D721Med (cell line): ENCODE results near the gene NOC4L.
A peak's percentile ranks its signal among the peaks of the same experiment; 100 is the strongest.

ENCODE experiments used
- DNase-seq: peaks from one replicate; pipeline ENCODE4 v3.0.0; 2011; ENCODE audit warnings: low spot score; ENCODE audit not compliant: insufficient read length
- FAIRE-seq: peaks from 2 replicates; lab custom pipeline; 2011; peaks lifted over from hg19 to GRCh38; lab: Jason Lieb, UNC
- TF ChIP-seq, protein P1 (sequence below): IDR thresholded peaks from 2 replicates; pipeline ENCODE4 v1.5.1; 2012; ENCODE audit warnings: mild to moderate bottlenecking, control low read depth; ENCODE audit not compliant: insufficient read depth; ENCODE audit errors: missing control alignments

The NOC4L gene

DNA sequence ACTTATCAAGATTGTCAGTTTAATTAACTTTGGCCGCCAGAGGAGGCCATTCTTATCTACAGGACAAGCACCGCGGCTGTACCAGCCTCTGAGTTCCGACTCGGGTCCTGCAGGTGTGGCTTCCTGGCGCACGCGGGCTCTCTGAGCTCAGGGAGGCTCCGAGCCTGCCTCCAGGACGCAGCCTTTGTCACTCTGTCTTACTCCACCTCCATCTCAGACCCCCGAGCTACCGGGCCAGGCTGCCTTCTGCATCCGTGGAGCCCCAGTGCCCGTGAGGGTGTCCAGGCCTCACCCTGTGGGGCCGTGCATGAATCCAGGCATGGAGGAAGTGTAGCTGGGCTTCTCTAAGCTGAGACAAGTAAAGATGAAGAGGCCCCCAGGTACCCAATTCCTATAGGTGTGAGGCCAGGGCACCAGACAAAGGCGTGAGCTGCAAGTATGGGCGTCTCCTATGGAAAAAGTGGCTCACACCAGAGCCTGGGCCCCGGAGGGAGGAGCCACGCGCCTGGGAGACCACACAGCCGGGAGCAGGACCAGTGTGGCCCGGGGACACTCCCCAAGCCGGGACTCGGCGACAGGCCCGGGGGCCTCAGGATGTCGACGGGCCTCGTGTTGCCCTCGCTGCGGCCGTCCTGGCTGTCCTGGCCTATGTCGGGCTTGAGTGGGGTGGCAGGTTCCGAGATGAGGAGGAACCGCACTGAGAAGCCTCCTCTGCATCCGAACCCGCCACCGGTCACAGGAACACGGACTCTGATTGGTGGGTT lies 42.8 kb downstream of the NOC4L start:
- TF ChIP-seq, protein P1, sequence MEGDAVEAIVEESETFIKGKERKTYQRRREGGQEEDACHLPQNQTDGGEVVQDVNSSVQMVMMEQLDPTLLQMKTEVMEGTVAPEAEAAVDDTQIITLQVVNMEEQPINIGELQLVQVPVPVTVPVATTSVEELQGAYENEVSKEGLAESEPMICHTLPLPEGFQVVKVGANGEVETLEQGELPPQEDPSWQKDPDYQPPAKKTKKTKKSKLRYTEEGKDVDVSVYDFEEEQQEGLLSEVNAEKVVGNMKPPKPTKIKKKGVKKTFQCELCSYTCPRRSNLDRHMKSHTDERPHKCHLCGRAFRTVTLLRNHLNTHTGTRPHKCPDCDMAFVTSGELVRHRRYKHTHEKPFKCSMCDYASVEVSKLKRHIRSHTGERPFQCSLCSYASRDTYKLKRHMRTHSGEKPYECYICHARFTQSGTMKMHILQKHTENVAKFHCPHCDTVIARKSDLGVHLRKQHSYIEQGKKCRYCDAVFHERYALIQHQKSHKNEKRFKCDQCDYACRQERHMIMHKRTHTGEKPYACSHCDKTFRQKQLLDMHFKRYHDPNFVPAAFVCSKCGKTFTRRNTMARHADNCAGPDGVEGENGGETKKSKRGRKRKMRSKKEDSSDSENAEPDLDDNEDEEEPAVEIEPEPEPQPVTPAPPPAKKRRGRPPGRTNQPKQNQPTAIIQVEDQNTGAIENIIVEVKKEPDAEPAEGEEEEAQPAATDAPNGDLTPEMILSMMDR = no peak
- no peak for FAIRE-seq
- DNase-seq = no peak

DNA sequence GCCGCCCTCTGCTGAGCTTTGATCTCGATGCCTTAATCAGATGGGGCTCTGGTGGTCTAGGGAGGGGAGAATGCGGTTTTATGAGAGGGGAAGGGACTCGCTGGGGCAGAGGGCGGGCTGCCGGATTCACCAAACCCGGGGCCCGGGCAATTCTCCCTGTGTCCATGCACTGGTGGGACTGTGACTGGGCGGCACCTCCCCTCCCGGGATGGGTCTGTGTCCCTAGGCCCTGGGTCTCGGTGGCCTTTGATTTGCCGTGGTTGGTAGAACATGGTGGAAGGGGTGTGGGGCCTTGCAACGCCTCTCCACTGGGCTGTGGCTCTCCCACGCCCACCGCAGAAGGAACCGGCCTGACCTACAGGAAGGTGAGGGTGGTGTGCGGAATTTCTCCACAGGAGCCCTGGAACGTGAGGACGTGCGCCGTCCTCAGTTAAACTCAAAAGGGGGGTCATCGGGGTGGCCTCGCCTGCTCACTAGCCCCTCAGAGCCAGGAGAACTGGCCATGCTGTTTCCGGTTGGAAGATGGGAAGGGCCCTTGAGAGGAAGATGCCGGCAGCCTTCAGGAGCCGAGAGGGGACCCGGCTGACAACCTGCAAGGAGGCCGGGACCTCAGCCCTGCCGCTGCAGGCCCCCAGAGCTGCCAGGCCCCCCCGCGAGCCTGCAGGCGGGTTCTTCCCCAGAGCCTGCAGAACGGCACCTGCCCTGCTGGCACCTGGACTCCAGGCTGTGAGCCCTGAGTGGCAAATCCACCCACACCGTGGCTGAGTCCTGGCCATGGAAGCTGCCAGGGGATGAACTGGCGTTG lies 43.6 kb downstream of the NOC4L start:
- no peak for FAIRE-seq
- TF ChIP-seq, protein P1 = no peak
- no peak for DNase-seq

DNA sequence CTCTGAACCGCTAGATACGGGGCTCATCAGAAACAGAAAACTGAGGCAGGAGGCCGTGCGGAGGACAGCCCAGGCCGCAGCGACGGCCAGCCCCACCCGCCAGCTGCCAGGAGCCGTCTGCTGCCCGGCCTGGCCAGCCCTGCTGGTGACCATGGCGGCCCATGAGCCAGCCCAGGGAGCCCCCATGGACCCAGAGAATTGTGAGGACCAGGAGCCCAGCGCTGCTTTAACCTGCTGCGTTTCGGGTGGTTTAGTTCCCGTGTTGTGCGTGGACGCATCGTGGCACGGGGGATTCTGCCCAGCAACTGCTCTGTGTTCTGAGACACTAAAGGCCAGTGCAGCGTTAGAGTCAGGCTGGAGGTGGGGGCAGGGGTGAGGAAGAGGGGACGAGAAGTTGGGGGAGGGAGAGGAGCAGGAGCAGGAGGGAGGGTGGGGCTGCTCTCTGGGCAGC lies 44.2 kb downstream of the NOC4L start:
- FAIRE-seq (no peak), DNase-seq (no peak)
- TF ChIP-seq, protein P1 = no peak

DNA sequence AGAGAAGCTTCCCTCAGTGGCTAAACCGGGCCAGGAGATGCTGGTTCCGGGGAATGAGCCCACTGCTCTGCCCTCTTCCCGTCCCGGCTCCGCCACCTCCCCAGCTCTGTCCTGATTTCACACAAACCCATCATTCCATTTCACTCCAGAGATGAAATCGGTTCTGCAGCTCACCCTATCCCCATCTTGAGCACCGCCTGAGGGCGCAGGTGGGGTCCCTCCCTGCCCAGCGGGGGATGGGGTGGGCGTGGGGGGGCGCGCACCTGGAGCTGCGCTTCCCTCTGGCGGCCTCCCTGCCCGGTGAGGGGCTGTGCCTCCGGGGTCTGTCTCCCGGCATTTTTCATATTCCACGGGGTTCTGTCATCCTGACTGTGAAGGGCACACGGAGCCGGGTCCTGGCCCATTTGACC lies 44.7 kb downstream of the NOC4L start:
- no peak for DNase-seq

DNA sequence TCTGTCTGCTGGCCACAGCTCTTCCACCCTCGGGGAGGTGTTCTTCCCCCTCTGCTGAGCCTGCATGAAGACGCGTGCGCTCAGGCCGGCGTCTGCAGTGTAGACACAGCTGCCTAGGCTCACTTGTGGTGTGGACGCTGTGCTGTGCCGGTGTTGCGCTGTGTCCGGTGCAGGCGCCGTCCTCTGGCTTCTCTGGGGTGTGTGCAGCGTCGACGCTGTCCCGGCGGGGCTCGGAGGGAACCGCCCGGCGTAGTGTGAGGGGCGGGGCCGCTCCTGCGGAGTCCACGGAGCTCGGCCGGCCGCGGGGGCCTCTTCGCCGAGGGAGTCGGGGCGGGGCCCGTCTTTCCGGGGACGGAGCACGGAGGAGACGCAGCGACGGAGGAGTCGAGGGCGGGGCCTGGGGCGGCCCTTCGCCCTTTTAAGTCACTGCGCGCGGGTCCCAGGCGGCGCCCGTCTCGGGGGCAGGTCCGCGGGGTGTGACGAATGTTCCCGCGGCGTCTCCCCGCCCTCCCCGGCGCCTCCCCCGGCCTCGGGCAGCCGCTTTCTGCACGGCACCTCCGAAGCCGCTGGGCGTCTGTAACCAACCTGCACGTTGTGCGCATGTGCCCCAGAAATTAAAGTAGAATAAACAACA lies 45.2 kb downstream of the NOC4L start:
- DNase-seq (peak; percentile 98), FAIRE-seq (no peak)
- TF ChIP-seq, protein P1 = no peak

More for the DNA sequence above, 44.7 kb downstream of the NOC4L start:
- FAIRE-seq = no peak
- TF ChIP-seq, protein P1 = no peak

DNA sequence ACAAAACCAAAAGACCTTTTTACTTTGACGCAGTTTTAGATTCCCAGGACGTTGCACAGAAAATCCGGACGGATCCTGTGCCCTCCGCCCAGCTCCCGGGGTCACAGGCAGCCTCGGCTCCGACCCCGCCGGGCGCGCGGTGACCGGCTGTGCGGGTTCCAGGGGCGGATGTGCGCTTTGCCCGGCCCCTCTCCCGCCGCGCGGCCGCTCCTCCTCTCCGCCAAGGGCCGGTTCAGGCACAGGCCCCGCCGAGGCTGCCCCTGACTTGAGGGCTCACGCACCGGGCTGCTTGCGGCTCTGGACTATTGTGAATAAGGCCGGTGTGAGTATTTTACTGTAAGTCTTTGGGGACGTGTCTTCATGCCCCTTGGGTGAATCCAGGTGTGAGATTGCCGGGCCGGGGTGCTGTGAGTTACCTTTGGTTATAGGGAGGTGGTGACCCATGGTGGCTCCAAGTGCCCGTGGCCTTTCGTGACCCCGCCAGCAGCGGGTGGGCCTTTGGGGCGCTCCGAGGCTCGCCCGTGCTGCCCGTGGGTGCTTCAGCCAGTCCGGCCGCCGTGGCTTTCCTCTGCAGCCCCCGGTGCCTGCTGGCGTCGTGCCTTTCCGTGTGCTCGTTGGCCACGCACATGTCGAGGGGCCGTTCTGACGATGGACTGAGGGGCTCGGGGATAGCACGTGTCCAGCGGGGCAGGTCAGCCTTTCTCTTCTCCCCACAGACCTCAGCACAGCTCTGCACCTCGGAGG lies 45.9 kb downstream of the NOC4L start:
- TF ChIP-seq, protein P1 = no peak
- no peak for DNase-seq
- FAIRE-seq = no peak
